Middle frontal gyrus (tissue), 1 donor: ENCODE data around the gene GTF2A1L.
A peak's percentile ranks its signal among the peaks of the same experiment; 100 is the strongest.
"Not testable (repeated sequence)": the region's sequence is repeated elsewhere in the genome, so short reads cannot be mapped to it uniquely, and the experiment has no call there.

ENCODE experiments used
- DNase-seq: peaks from one replicate; pipeline ENCODE4 v3.0.0-alpha.2; 2015; ENCODE audit warnings: low spot score; ENCODE audit errors: extremely low spot score

GTF2A1L gene

GRCh38 chr2:48617618-48618017 lies at the start of gene GTF2A1L:
Gene GTF2A1L (plus strand): TSS chr2:48617856. CDS start chr2:48617875, 19 bp downstream.
- no peak for DNase-seq

- DNase-seq: no peak
These were observed 49.1 kb upstream of the GTF2A1L start for GRCh38 chr2:48568547-48568946.

GRCh38 chr2:48569433-48569832 lies 48.2 kb upstream of the GTF2A1L start:
- DNase-seq: no peak

- no peak for DNase-seq
These were observed 44.8 kb upstream of the GTF2A1L start for GRCh38 chr2:48572816-48573215.

- no peak for DNase-seq
These were observed 43.0 kb upstream of the GTF2A1L start for GRCh38 chr2:48574353-48575287.

- no peak for DNase-seq
These were observed 39.3 kb upstream of the GTF2A1L start for GRCh38 chr2:48578313-48578712.

- DNase-seq: no peak
These were observed 33.7 kb upstream of the GTF2A1L start for GRCh38 chr2:48583961-48584360.

GRCh38 chr2:48584551-48584950 lies 33.1 kb upstream of the GTF2A1L start:
- DNase-seq: no peak

- DNase-seq: no peak
These were observed 31.2 kb upstream of the GTF2A1L start for GRCh38 chr2:48586433-48586832.

- DNase-seq: no peak
These were observed 30.1 kb upstream of the GTF2A1L start for GRCh38 chr2:48587560-48587959.

GRCh38 chr2:48587961-48588360 lies 29.7 kb upstream of the GTF2A1L start:
- DNase-seq: no peak

GRCh38 chr2:48588745-48589144 lies 28.9 kb upstream of the GTF2A1L start:
- no peak for DNase-seq

- no peak for DNase-seq
These were observed 28.4 kb upstream of the GTF2A1L start for GRCh38 chr2:48589170-48589767.

- no peak for DNase-seq
These were observed 27.6 kb upstream of the GTF2A1L start for GRCh38 chr2:48590017-48590416.

GRCh38 chr2:48592067-48592466 lies 25.6 kb upstream of the GTF2A1L start:
- DNase-seq: no peak

- DNase-seq: not testable (repeated sequence)
These were observed 20.9 kb upstream of the GTF2A1L start for GRCh38 chr2:48596751-48597150.

GRCh38 chr2:48597492-48597891 lies 20.2 kb upstream of the GTF2A1L start:
- no peak for DNase-seq

GRCh38 chr2:48600204-48600813 lies 17.3 kb upstream of the GTF2A1L start:
- peak; percentile 64 for DNase-seq

- DNase-seq: no peak
These were observed 16.7 kb upstream of the GTF2A1L start for GRCh38 chr2:48600917-48601316.

GRCh38 chr2:48601349-48601748 lies 16.3 kb upstream of the GTF2A1L start:
- no peak for DNase-seq

GRCh38 chr2:48605482-48606175 lies 12.0 kb upstream of the GTF2A1L start:
- DNase-seq: no peak
